Renal pelvis (tissue), 4 donors: ENCODE data around the gene TLK2. TPM values are rescaled to one million over a fixed set of nuclear protein-coding genes. Genes with fewer than 3 reads are reported as not detected.
"Not testable (repeated sequence)": the region's sequence is repeated elsewhere in the genome, so short reads cannot be mapped to it uniquely, and the experiment has no call there.

ENCODE experiments used
- DNase-seq: peaks from one replicate; pipeline ENCODE4 v3.0.0-alpha.2; 2013
- polyA plus RNA-seq, 3 donors: library from polyadenylated mRNA; unstranded; fragments of 120-200 nt; gene quantifications; one replicate each; pipeline ENCODE4 v1.2.1, GENCODE V29; 2013; ENCODE audit not compliant: insufficient read length in 3 of 3

The TLK2 gene
- polyA plus RNA-seq, 3 donors, result 59.0 to 72.3 (median 61.2) TPM

DNA sequence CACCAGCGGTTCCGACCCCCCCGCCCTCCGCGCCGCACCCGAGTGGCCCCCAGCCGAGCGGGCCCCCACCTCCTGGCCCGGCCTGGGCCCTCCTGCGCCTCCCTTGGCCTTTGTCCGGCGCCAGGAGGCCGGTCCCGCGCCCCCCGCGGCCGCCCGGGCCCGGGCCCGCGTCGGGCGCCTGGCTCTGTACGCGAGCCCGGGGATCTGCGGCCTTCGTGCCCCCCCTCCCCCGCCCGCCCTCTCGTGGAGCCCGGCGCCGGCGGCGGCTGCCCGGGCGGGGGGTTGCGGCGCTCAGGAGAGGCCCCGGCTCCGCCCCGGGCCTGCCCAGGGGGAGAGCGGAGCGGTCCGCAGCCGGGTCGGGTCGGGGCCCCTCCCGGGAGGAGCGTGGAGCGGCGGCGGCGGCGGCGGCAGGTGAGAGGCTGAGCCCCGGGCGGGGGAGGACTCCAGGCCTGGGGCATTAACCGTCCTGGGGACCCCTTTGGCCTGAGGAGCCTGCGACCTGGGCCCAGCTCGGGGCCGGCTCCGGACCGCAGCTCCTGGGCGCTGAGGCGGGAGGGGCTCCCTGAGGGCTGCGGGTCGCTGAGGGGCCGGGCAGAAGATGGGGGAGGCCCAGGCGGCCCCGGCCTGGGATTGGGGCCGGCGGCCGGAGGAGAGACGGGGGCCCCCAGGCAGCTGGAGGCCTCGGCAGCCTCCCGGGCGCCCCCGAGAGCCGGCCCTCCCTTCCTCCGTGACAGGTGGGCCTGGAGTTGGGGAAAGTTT lies 434 bp downstream of the TLK2 start:
- DNase-seq, result not testable (repeated sequence)

- DNase-seq, result not testable (repeated sequence)
Measured at GRCh38 chr17:62479639-62480258, 1.1 kb downstream of the TLK2 start.

DNA sequence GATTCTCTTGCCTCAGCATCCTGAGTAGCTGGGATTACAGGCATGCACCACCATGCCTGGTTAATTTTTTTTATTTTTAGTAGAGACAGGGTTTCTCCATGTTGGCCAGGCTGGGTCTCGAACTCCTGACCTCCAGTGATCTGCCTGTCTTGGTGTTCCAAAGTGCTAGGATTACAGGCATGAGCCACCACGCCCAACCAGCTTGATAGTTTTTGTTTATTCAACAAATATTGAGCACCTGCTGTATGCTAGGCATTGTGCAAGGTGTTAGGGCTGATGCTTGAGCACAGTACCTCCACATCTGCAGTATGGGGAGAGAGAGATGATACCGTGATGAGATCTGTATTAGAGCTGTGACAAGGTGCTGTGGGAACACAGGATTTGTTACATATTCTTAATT lies 3.9 kb downstream of the TLK2 start:
- not testable (repeated sequence) for DNase-seq

DNA sequence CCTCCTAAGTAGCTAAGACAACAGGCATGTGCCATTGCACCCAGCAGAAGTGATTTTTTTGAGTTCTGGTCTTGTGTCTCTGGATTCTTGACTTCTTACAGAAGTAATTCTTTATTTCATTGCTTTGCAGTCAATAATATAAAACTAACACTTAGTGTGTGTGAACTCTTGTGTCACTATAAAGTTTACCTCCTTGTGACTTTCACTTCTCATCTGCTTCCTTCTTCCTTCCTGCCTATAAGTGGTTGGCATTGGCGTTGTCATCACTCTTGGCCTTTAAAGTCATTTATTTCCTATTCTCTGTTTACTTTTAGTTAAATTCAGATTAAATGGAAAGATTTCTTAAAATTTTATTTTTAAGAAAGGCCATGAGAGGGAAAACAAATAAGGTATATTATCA lies 12.4 kb downstream of the TLK2 start:
- DNase-seq, result not testable (repeated sequence)

GRCh38 chr17:62493049-62493655 lies 14.5 kb downstream of the TLK2 start:
- not testable (repeated sequence) for DNase-seq

DNA sequence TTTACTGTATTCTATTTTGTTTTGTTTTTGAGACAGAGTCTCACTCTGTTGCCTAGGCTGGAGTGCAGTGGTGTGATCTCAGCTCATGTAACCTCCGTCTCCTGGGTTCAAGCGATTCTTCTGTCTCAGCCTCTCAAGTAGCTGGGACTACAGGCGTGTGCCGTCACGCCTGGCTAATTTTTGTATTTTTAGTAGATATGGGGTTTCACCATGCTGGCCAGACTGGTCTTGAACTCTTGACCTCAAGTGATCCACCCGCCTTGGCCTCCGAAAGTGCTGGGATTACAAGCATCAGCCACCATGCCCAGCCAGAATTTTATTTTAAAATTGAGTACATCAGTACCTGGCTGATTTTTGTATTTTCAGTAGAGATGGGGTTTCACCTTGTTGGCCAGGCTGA lies 15.4 kb downstream of the TLK2 start:
- DNase-seq, result not testable (repeated sequence)

DNA sequence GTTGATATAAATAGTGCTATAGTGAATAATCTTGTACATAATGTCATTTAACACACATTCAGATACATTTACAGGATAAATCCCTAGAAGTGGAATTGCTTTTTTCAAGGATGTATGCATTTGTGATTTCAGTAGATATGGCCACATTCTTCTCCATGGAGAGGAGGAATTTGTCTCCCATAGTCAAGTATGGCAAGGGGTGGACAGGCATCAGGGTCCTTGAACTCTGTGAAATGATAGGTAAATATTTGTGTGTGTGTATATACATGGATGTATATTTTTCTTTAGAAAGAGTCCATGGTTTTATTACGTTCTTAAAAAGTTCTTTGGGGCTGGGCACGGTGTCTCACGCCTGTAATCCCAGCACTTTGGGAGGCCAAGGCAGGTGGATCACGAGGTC lies 17.7 kb downstream of the TLK2 start:
- DNase-seq, result not testable (repeated sequence)

- not testable (repeated sequence) for DNase-seq
Measured at GRCh38 chr17:62498796-62499195, 20.2 kb downstream of the TLK2 start.

GRCh38 chr17:62500463-62500862 lies 21.8 kb downstream of the TLK2 start:
- DNase-seq, result not testable (repeated sequence)

DNA sequence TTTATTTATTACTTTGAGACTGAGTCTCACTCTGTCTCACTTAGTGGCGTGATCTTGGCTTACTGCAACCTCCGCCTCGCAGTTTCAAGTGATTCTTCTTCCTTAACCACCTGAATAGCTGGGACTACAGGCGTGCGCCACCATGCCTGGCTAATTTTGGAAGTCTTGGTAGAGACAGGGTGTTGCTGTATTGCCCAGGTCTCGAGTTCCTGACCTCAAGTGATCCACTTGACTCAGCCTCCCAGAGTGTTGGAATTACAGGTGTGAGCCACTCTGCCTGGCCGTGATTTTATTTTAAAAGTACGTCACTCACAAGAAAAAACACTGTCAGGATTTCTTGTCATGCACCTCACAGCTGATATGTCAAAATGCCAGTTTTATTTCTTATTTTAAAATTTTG lies 26.2 kb downstream of the TLK2 start:
- not testable (repeated sequence) for DNase-seq

GRCh38 chr17:62507191-62507836 lies 28.7 kb downstream of the TLK2 start:
- not testable (repeated sequence) for DNase-seq

- DNase-seq, result not testable (repeated sequence)
Measured at GRCh38 chr17:62510247-62510819, 31.7 kb downstream of the TLK2 start.

GRCh38 chr17:62511014-62511413 lies 32.4 kb downstream of the TLK2 start:
- not testable (repeated sequence) for DNase-seq

GRCh38 chr17:62516376-62516775 lies 37.8 kb downstream of the TLK2 start:
- not testable (repeated sequence) for DNase-seq

DNA sequence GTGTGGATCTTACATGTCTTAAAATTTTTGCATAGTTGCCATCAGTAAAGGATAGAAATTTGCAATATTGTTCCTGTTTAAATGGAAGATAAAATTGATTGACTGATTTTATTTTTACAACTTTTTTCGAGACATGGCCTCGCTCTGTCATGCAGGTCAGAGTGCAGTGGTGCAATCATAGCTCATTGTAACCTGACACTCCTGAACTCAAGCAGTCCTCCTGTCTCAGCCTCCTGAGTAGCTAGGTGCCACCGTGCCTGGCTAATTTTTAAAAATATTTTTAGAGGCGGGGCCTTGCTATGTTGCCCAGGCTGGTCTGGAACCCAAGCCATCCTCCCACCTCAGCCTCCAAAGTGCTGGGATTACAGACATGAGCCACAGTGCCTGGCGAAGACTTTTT lies 42.7 kb downstream of the TLK2 start:
- not testable (repeated sequence) for DNase-seq

GRCh38 chr17:62524077-62524476 lies 45.5 kb downstream of the TLK2 start:
- DNase-seq, result not testable (repeated sequence)

GRCh38 chr17:62525317-62525716 lies 46.7 kb downstream of the TLK2 start:
- DNase-seq, result not testable (repeated sequence)

DNA sequence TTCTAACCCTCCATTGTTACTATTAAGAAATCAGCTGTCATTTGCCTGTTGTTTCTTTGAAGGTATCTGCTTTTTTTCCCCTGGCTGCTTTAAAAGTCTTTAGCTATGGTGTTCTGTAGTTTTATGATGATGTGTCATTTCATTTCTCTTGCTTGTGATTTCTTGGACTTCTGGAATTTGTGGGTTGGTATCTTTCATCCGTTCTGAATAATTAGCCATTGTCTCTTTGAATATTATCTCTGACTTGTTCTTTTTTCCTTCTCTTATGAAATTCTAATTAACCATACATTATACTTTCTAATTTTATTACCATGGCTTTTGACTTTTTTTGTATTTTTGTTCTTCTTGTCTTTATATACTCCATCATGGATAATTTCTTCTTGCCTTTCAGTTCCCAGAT lies 52.3 kb downstream of the TLK2 start:
- DNase-seq, result not testable (repeated sequence)

DNA sequence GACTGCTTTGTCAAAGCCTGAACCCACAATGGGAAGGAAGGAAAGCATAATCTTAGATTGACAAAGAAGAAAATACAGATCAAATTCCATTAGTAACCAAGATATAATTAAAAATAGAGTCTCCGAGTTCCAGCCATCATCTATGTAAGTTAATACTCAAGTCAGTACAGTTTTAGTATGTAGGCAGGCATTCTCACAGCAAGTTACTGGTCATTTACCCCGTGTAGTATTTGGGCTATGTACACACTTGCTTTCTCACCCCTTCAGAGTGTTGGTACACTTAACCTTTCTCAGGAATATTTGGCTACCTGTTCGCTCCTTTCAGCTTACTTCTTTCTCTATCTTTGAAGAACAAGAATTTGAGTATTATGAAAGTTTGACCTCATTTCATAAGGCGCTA lies 57.9 kb downstream of the TLK2 start:
- not testable (repeated sequence) for DNase-seq

DNA sequence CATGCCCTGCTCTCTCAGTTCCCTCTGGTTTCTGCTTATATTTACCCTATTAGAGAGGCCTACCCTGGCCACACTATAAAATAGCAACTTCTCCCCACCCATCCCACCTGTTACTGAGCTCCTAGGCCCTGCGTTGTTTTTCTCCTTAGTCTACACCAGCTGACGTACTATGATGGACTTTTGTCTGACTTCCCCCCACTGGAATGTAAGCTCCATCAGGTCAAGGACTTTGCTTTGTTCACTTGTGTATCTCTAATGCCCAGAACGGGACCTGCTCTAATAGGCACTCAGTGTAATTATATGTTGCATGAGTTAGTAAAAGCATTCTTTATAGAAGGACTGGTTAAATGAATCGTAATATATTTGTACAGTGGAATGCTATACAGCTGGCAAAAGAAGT lies 62.4 kb downstream of the TLK2 start:
- not testable (repeated sequence) for DNase-seq

GRCh38 chr17:62543278-62543775 lies 64.7 kb downstream of the TLK2 start:
- not testable (repeated sequence) for DNase-seq

DNA sequence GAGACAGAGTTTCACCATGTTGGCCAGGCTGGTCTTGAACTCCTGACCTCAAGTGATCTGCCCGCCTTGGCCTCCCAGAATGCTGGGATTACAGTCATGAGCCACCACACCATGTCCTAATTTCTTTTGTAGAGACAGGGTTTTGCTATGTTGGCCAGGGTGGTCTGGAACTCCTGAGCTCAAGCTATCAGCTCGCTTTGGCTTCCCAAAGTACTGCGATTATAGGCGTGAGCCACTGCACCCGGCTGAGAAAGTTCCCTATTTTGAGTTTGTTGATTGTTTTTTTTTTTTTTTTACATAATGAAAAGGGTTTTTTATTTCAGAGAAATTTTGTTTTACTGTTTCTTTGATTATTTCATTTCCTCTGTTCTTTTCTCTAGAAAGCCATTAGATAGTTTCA lies 67.4 kb downstream of the TLK2 start:
- DNase-seq, result not testable (repeated sequence)
